ENCODE results near the gene SH2D2A.

DNA sequence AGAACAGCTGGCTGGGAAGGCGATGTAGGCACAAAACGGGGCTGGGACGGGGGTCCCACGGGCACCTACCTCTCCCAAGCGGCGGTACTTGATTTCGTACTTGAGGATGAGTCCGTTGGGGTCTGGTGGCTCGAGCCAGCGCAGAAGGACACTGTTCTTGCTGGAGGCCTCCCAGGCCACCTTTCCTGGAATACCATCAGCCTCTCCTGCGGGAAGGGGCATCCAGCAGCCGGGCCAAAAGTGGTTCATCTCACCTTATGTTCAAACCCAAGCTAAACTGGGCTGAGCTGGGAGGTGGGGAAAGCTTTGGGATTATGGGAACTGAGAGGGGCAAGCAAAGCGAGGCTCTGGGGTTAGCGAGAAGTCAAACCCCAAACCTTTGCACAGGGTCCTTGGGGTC is 28.0 kb upstream of the SH2D2A start:
- no peak for TF ChIP-seq CTCF (IDR thresholded peaks at IDR 0.05)
- TF ChIP-seq POLR2A (IDR thresholded peaks at IDR 0.05) = no peak
